ENCODE data around the gene AFTPH.
A peak's percentile ranks its signal among the peaks of the same experiment; 100 is the strongest.

AFTPH gene

DNA sequence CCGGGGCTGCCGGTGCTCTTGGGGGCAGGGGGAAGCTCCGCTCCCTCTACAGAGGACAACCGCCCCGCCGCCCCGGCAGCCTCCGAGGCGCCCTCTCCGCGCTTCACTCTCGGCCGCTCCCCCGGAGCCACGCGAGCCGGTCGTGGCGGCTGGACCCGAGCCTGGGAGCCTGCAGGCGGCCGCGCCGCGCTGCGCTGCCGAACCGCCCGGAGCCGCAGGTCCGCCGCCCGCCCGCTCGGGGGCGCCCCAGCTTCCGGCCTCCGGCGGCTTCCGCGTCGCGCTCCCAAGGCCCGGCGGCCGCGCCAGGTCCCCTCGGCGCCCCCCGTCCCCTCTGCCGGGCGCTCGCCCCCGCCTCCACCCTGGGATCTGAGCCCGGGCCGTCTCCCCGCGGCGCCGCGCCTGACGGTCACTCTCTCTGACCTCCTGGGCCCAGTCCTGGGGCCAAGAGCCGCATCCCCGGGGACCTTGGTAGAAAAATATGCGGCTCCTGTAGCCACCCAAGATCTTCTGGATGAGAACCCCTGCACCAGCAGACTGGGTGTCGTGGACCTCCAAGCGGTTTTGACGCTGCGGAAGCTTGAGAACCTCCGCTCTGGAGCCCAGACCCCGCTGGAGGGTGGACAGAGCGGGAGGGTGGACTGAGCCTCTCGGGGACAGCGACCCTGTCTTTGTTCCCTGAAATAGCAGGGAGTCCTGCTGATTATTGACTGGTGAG is 85.3 kb downstream of the AFTPH start:
- DNase-seq (ENCODE audit: low read depth in 4 of 4, low spot score in 1 of 4), result peak; percentile 23 to 44 (median 34)

DNA sequence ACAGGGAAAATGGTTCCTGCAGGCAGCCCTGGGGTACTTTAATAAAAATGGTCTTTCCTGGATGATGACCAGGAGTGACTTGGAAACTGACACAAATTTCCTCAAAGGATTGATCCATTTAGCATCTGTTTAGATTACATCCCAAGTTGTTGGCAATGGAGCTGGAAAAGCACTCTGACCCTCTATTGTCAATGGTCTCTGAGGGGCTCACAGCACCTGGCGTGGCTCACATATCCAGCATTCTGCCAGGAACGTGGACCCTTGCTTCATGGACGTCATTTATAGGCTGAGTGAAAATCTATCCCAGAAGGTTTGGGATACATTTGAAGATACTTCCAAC is 85.8 kb downstream of the AFTPH start:
- no peak for DNase-seq (ENCODE audit: low read depth in 4 of 4, low spot score in 1 of 4)

DNA sequence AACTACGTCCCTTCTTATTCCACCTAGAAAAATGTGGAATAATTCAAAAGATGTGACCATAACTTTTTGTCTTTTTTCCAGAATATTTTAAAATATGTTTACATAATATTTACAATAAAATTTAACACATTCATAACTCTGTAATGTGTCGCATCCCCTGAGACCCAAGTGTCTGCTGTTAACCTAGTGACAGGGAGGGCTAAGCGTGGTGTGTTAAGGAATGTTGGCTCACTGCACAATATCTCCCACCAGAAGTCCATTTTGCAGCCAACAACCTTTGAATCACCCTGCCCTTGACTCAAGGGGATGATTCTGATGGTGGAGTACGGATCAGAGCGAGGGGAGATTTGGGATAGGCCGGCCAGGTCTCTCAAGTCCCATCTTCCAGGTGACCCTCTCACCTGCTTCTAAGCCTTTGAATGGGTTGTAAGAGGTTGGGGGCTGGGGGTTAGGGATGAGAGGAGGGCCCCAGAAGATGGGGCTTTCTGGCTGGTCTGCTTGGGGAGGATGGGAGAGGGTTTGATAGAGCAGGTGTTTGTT is 86.3 kb downstream of the AFTPH start:
- no peak for DNase-seq (ENCODE audit: low read depth in 4 of 4, low spot score in 1 of 4)

DNA sequence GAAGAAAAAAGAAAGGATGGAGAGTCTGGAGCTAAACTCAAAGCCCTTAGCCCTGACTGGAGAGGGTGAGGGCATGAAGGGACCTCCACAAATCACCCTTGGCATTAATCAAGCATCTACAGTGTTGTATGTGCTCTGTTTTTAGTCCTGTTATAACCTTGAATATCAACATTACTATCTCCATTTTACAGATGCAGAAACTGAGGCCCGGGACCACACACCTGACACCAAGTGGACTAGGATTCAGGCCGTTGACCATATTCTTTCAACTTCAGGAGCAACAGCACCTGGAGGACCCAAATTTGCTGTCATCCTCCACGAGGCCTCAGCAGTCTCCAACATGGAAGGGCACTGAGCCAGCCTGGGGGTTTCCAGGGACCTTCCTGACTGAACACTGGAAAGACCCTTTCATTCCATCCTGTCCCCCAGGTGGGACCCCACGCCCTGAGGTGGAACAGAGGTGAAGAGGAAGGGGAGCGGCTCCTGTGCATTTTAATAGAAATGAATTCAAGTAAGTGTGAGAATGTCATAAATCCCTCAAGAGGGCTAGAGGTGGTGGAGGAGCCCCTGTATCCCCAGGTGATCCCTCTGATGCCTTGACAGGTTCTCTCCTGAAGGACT is 88.6 kb downstream of the AFTPH start:
- DNase-seq (ENCODE audit: low read depth in 4 of 4, low spot score in 1 of 4), result no peak

DNA sequence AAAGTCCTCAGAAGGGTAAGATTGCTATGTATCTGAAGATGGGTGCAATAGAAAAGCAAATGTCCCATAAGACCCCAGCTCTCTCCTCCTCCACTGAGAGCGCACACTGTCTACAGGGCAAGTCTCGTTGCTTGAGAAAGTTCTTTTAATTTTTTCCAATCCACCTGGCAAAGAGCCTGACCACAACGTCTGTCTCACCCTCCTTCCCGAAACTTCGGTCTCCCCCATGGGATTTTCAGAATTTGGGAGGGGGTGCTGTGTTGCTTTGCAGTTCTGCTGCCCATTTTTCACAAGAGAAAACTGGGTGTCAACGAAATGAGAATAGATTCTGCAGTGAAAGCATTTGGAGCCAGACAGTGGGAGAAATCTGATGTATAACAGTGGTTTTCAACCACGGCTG is 89.1 kb downstream of the AFTPH start:
- no peak for DNase-seq (ENCODE audit: low read depth in 4 of 4, low spot score in 1 of 4)

DNA sequence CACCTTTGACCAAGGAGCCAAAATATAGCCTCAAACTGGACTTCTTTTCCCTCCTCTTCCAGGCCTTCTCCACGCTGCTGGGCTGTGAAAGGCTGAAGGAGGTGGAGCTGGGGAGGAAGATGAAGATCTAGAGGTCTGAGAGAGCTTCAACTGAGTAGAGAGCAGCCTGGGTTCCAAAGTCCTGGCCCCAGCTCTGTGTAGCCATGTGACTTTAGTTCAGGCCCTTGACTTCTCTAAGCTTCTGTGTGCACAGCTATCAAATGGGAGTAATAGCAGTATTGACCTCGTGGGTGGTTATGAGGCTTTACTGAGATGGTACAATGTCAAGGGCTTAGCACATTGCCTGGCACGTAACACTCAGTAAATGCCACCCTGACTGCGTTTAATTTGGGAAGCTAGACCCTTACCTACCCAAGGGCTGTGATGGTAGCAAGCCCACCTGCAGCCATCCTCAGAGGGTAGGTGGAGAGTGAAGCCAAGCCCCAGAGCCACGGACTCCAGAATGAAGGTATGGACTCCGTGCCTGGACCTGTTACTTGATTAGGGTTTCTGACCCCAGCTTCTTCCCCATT is 91.2 kb downstream of the AFTPH start:
- no peak for DNase-seq (ENCODE audit: low read depth in 4 of 4, low spot score in 1 of 4)

DNA sequence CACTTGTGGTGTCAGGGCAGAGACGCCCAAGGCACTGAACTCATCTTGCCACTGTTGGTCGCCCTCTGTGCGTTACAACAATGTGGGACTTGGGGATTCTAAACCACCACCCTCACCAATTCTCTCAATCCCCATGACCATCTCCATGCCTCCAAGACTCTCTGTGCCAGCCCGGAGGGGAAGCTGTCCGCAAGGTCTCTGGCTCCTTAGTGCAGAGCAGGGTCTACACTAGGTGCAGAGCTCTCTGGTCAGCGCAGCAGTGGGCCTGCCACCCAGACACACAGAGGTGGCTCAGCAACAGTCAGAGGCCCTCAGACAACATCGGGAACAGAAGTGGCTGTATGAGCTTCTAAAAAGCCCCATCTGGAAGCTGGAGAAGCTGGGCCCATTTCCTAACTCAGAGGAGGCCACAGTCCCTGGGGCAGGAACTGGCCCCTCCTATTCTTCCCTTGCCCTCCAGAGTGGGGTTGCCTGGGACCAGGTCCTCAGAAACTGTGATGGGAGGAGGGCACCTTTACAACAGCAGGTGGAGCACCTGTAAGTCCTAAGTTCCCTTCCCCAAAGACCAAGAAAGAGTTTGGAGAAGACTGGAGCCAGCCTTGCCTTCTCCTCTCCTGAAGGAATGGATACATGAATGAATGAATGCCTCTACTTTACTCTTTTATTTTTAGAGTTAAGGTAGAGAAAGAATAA is 91.9 kb downstream of the AFTPH start:
- no peak for DNase-seq (ENCODE audit: low read depth in 4 of 4, low spot score in 1 of 4)

DNA sequence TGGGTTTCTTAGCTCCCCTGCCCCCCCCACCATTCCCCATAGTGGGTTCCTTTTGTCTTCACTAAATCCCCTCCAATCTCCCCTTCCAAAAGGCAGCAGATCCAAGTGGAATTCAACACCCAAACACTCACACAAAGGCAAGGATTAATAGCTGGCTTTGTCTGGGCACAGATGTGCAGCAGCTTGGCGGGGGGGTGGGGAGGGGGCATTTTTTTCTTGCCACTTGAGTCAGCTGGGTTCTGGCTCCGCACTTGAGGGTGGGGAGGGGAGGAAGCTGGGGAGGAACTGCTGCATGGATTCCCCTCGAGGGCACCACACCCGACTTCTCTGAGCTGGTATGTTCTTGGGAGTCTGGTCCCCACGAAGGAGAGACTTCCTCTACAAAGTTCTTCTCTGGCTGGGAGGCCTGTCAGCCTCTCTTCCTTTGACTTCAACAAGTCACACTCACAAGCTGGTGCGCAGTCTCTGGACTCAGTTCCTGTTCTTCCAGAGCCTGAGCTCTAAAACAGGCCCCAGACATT is 93.6 kb downstream of the AFTPH start:
- no peak for DNase-seq (ENCODE audit: low read depth in 4 of 4, low spot score in 1 of 4)

DNA sequence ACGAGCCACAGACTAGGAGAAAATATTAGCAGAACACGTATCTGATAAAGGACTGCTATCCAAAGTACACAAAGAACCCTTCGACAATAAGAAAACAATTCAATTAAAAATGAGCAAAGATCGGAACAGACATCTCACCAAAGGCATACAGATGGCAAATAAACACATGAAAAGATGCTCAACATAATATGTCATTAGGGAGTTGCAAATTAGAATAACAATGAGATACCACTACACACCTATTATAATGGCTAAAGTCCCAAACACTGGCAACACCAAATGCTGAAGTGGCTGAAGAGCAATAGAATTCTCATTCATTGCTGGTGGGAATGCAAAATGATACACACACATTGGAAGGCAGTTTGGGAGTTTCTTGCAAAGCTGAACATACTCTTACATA is 96.5 kb downstream of the AFTPH start:
- DNase-seq (ENCODE audit: low read depth in 4 of 4, low spot score in 1 of 4), result no peak

DNA sequence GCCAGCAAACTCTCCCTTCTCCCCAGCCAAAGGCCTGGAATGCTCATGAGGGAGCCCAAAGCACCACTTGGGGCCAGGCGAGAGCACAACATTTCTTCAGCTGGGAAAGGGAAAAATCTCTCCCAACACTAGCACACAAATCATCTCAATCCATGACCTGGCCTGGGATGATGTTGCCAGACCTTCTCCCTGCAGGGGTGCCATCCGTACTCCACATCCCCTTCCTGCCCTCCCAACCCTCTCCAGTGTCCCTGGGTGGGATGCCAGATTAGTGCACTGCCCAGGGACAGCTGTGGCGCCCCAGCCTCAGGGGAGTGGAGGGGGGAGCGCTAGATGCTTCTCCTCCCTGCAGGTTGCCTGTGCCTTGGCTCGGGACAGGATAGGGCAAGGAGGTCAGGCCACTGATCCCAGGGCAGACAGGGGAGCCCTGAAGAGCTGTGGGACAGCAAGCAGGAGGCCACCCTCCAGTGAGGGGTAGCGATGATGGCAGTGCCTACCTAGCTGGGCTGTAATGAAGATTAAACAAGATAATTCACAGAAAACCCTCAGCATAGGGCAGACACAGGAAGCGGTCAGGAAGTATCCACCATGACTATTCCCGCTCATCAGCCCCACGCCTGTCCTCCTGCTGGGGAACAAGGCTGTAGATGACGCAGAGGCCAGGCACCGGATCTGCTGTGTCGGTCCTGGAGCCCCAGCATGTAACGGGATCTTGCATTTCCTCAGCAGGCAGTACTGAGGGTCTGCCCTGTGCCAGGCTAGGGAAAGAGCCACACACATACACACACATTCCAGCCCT is 98.5 kb downstream of the AFTPH start:
- DNase-seq (ENCODE audit: low read depth in 4 of 4, low spot score in 1 of 4), result no peak

DNA sequence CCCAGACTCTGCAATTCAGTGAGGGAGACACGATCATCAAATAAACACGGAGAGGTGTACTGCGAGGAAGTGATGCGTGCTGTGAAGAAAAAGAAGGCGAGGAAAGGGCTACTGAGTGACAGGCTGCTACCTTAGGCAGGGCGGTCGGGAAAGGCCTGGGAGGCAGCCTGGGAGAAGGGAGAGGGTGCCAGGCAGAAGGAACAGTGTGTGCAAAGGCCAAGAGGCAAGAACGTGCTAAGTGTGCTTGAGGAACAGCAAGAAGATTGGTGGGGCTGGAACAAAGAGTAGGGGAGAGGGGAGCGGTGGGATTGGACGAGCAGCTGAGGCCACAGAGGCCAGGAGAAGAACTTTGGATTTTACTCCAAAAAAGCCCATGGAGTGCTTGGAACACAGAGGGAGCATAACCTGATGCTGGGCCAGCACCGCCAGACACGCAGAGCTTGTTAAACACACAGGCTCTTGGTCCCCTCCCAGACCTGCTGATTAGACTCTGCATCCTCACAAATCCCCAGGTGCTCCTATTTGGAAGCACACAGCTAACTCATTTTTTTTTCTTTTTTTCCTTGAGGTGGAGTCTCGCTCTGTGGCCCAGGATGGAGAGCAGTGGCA is 99.2 kb downstream of the AFTPH start:
- no peak for DNase-seq (ENCODE audit: low read depth in 4 of 4, low spot score in 1 of 4)

DNA sequence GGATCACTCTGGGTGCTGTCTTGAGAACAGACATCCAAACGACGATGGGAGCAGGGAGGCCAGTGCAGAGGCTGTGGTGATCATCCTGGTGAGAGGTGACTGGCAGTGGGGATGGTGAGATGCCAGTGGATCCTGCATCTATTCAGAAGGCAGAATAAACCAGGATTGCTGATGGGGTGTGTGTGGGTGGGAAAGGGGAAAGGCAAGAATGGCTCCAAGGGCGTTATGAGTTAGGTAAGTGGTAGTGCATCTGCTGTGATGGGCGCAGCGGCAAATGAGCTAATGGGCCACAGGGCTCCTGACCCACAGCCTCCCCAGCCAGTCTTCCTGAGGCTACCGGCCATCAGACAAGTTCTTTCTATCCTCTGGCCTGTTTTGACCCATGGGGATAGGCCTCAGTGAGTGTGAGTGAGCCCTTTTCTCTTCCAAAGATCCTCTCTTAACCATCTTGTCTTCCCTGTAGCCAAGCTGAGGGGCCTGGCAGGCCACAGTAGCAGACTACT is 100.0 kb downstream of the AFTPH start:
- no peak for DNase-seq (ENCODE audit: low read depth in 4 of 4, low spot score in 1 of 4)

DNA sequence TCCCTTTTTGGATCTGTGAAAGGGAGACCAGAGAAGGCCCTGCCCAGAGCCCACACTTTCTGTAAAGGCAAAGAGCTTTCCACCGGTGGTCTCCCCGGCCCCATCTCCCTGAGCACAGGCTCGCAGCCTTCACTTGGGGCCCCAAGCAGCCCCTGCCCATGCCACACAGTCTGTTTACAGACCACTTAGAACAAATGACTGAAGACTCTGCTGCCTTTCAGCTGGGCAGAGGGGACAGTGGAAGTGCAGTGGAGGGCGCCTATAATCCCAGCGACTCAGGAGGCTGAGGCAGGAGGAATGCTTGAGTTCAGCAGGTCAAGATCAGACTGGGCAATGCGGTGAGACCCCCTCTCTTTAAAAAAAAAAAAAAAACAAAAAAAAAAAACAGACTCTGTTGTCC is 100.7 kb downstream of the AFTPH start:
- no peak for DNase-seq (ENCODE audit: low read depth in 4 of 4, low spot score in 1 of 4)

DNA sequence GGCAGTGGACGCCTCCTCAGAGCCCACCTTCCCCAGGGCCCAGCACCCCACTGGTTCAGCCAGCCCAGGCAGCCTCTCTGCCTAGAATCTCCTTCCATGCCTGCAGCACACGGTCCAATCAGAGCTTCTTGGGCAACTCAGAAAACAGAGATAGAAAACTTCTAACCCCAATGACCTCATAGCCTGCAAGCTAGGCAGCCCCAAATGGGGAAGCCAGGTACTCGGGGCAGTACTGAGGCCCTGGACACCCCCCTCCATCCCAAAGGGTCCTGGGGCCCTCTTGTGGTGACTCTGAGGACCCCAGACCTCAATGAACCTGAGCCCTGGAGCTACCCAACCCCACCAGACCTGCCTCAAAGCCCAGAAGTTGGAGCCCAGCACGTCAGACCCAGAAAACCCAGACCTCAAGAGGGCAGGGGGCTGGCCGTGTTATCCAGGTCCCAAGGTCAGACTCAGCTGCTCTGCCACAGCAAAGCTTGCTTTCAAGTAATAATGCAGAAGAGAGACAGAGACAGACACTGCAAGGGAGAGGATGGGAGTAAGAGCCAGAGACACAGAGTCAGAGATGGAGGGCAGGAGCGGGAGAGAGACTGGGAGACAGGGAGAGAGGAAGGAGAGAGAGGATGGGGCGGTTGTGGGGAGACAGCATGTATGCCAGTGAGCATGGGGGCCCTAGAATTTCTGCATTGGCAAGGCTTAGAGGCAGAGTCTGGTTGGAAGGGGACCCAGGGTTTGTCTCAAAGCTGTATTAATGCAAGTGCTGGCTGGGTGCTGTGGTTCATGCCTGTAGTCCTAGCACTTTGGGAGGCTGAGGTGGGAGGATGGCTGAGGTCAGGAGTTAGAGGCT is 101.4 kb downstream of the AFTPH start:
- DNase-seq (ENCODE audit: low read depth in 4 of 4, low spot score in 1 of 4), result no peak

DNA sequence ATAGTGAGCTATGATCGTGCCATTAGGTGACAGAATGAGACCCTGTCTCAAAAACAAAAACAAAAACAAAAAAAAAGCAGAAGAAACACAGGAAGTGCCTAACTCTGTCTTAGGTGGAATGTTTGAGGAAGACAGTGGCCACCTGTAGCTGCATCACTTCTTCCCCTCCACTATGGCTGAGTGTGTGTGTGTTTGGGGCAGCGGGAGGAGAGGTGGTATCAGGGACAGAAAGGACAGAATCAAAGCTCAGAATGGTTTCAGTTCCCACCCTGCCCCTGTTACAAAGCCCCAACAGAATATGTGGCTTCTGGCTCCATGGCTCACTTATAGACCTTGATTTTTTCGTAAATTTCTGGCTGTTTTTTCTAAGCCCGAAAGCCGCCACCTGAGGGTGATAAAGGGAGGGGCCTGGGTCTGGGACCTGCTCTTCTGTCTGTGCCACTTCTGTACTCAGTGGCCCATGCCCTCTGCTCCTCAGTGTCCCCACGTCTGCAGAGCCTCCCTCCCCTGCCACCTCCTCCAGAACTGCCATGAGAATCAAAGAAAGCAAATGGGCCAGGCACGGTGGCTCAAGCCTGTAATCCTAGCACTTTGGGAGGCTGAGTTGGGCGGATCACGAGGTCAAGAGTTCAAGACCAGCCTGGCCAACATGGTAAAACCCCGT is 102.2 kb downstream of the AFTPH start:
- DNase-seq (ENCODE audit: low read depth in 4 of 4, low spot score in 1 of 4), result no peak

DNA sequence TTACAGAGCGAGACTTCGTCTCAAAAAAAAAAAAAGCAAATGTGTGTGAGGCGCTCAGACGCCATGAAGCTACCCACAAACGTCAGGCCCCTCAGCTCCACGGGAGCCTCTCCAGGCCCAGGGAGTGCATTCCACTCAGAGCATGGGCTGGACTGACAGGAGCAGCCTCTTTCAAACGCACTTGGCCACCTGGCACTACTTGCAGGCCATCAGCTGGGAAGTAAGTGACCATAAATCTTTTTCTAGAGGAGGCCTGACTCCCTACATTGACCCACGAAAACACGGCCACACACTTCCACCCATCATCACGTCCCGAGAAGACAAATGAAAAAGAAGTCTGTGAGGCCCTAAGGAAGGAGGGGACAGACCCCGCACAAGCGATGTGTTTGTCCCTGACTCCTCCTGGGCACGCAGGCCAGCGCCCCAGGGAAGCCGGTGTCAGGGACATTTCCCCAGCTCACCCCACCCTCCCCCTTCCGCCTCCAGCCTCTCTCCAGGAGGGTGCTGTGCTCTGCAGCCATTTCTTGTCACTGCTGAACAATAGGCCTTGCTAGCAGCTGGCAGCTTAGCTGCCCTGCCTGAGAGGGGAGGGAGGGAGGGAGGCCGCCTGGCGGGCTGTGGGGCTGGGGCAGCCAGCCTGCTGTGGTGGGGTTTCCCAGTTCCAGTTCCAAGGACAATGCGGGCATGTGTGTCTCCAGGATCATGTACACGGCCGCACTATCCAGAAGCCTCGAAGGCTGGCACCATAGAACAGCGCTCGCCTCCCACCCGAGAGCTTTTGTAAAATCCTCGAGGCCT is 103.0 kb downstream of the AFTPH start:
- no peak for DNase-seq (ENCODE audit: low read depth in 4 of 4, low spot score in 1 of 4)

DNA sequence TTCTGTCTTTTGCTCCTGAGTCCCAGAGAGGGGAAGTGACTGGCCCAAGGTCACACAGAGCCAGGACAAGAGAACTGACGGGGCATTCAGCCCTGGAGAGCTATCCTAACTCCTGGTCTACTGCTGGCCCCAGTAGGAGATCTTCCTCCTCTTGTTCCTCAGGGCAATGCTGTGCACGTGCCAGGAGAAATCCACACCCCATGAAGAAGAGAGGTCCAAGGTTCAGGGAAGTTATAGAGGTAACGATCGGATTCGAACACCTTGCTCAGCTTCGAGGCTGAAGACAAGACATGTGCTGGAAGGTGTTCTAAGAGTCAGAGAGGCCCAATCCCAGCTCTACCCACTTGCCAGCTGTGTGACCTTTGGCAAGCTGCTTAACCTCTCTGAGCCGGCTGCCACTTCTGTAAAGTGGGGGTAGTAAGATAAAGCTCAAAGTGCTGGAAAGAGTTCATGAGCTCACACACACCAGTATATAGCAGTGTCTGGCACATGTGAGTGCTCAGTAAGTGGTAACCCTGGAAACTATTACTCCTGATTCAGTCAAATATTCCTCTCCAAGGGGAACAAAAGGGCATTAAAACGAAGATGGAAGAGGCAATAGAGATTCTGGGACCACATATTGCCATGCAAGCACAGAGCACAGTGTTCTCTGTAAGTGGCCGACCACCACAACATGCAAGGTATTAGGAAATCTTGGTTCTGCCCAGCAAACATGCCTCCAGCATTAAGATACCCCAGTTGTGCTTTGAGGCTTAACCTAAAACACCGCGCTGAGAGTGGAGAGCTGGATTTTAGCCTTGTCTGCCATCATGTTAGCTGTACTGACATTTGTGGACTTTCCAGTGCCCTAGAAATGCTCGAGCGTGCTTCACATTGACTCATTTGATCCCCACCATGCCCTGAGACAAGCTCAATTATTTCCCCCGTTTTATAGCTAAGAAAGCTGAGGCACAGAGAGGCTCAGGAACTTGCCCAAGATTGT is 104.0 kb downstream of the AFTPH start:
- no peak for DNase-seq (ENCODE audit: low read depth in 4 of 4, low spot score in 1 of 4)
